Sigmoid colon (tissue), 7 donors: ENCODE data around the gene TBC1D2. TPM values are rescaled to one million over a fixed set of nuclear protein-coding genes. Genes with fewer than 3 reads are reported as not detected.

Experiments used
- DNase-seq: peaks from one replicate; pipeline ENCODE4 v3.0.0-alpha.2; 2019
- H3K27ac ChIP-seq, 4 donors: fragments of 200-600 bp; sonication (generic); one replicate each; pipeline ENCODE4 v1.5.1; 2016 to 2019; ENCODE audit warnings: mild to moderate bottlenecking in 1 of 4
- H3K27me3 ChIP-seq, 3 donors: fragments of 200-600 bp; sonication (generic); one replicate each; pipeline ENCODE4 v1.5.1; 2019; ENCODE audit warnings: mild to moderate bottlenecking in 1 of 3
- H3K36me3 ChIP-seq, 4 donors: fragments of 200-600 bp; sonication (generic); one replicate each; pipeline ENCODE4 v1.5.1; 2016 to 2019
- H3K4me1 ChIP-seq, 4 donors: fragments of 200-600 bp; sonication (generic); one replicate each; pipeline ENCODE4 v1.5.1; 2017 to 2019
- H3K4me3 ChIP-seq, 4 donors: fragments of 200-600 bp; sonication (generic); one replicate each; pipeline ENCODE4 v1.5.1; 2017 to 2019; ENCODE audit warnings: mild to moderate bottlenecking in 2 of 4, moderate library complexity in 1 of 4
- H3K9me3 ChIP-seq, 4 donors: fragments of 200-600 bp in 3 of 4; sonication (generic) in 3 of 4; one replicate each; pipeline versions ENCODE4 v1.5.1 to v1.6.1; 2013 to 2019
- CTCF ChIP-seq, 4 experiments: fragments of 450-650 bp in 3 of 4; fragments of 200-600 bp in 1 of 4; IDR thresholded peaks; one replicate each; pipeline ENCODE4 v1.5.1; 2016 to 2019; ENCODE audit warnings: antibody characterized with exemption in 4 of 4, mild to moderate bottlenecking in 3 of 4, moderate library complexity in 2 of 4
- EP300 ChIP-seq, 4 donors: sonication (generic); formaldehyde crosslinking; IDR thresholded peaks; one replicate each; pipeline ENCODE4 v1.6.1; 2017; ENCODE audit warnings: antibody characterized with exemption in 4 of 4
- POLR2A ChIP-seq, 2 donors: fragments of 450-650 bp; IDR thresholded peaks; one replicate each; pipeline ENCODE4 v1.6.1; 2016; ENCODE audit warnings: antibody characterized with exemption in 2 of 2, mild to moderate bottlenecking in 2 of 2, moderate library complexity in 2 of 2
- POLR2AphosphoS5 ChIP-seq, 4 donors: sonication (generic); formaldehyde crosslinking; IDR thresholded peaks; one replicate each; pipeline ENCODE4 v1.6.1; 2017; ENCODE audit warnings: antibody characterized with exemption in 4 of 4
- WGBS, 2 donors: extraction: QIAGEN DNeasy Blood & Tissue Kit; methylation state at CpG; one replicate each; pipeline ENCODE4 v1.1.7; 2013; 5-methylcytosine and 5-hydroxymethylcytosine counted together
- intact Hi-C: fragments of 100-400 bp; cut with DNase I; formaldehyde crosslinking; loops from one replicate; pipeline ENCODE4 v1.15.1; 2023
- polyA plus RNA-seq, 3 donors: library from polyadenylated mRNA; stranded (reverse); fragments of 200-250 nt; gene quantifications; one replicate each; pipeline ENCODE4 v1.2.3, GENCODE V29; 2013
- total RNA-seq, 4 donors: library from RNA; depleted of rRNA; stranded (reverse); fragments of >200 nt; gene quantifications; one replicate each; pipeline ENCODE4 v1.1.0, GENCODE V29; 2016
- donor health status: healthy with polysubstance abuse.
- donor health status: Bipolar disorder and iron deficiency.
- donor health status: healthy.

Gene TBC1D2
- total and polyA plus RNA-seq, 7 donors, result 4.8 to 23.8 (median 13.3) TPM

GRCh38 chr9:98290411-98290810 lies 35.0 kb upstream of the TBC1D2 start:
- intact Hi-C loops, result no loop called here
- no peaks in the 10 kb centered on the region for H3K9me3 ChIP-seq
- no peak overlapping the region for H3K27ac ChIP-seq
- TF ChIP-seq EP300 (IDR thresholded peaks at IDR 0.05) (no peak), POLR2A (IDR thresholded peaks at IDR 0.05) (no peak), CTCF (IDR thresholded peaks at IDR 0.05) (no peak), POLR2AphosphoS5 (IDR thresholded peaks at IDR 0.05) (no peak)
- no peak for DNase-seq
- H3K36me3 ChIP-seq, result no peaks in the 10 kb centered on the region
- no peak overlapping the region for H3K4me3 ChIP-seq
- H3K27me3 ChIP-seq, result peaks cover 0 to 5% (median 0%) of the 10 kb centered on the region in 3 donors
- 94 to 96% methylated on average over 18 of the region's 18 CpGs for WGBS, 2 donors
- no peaks in the 10 kb centered on the region for H3K4me1 ChIP-seq

GRCh38 chr9:98289614-98290201 lies 34.3 kb upstream of the TBC1D2 start:
- 85 to 87% methylated on average over 12 of the region's 12 CpGs for WGBS, 2 donors
- H3K36me3 ChIP-seq, result no peaks in the 10 kb centered on the region
- no peaks in the 10 kb centered on the region for H3K9me3 ChIP-seq
- intact Hi-C loops, result no loop called here
- no peak overlapping the region for H3K27ac ChIP-seq
- peaks cover 0 to 5% (median 0%) of the 10 kb centered on the region in 3 donors for H3K27me3 ChIP-seq
- no peaks in the 10 kb centered on the region for H3K4me1 ChIP-seq
- TF ChIP-seq CTCF (IDR thresholded peaks at IDR 0.05), result no peak
- no peak for TF ChIP-seq POLR2AphosphoS5 (IDR thresholded peaks at IDR 0.05)
- no peak for TF ChIP-seq EP300 (IDR thresholded peaks at IDR 0.05)
- TF ChIP-seq POLR2A (IDR thresholded peaks at IDR 0.05), result no peak
- no peak for DNase-seq
- no peak overlapping the region for H3K4me3 ChIP-seq

- DNase-seq, result no peak
- 25 to 69% methylated on average over 5 of the region's 5 CpGs for WGBS, 2 donors
- Histone ChIP-seq H3K27ac (no peak overlapping the region), H3K36me3 (no peaks in the 10 kb centered on the region), H3K4me3 (no peak overlapping the region), H3K4me1 (no peaks in the 10 kb centered on the region), H3K27me3 (peaks cover 0 to 5% (median 0%) of the 10 kb centered on the region in 3 donors), H3K9me3 (no peaks in the 10 kb centered on the region)
- TF ChIP-seq POLR2A (IDR thresholded peaks at IDR 0.05) (no peak), CTCF (IDR thresholded peaks at IDR 0.05) (no peak), EP300 (IDR thresholded peaks at IDR 0.05) (no peak), POLR2AphosphoS5 (IDR thresholded peaks at IDR 0.05) (no peak)
- intact Hi-C loops, result no loop called here
Observed at GRCh38 chr9:98288881-98289280, 33.4 kb upstream of the TBC1D2 start.

GRCh38 chr9:98287384-98287783 lies 31.9 kb upstream of the TBC1D2 start:
- DNase-seq, result no peak
- Histone ChIP-seq H3K27me3 (peaks cover 0 to 5% (median 0%) of the 10 kb centered on the region in 3 donors), H3K27ac (no peak overlapping the region), H3K9me3 (no peaks in the 10 kb centered on the region), H3K4me3 (no peak overlapping the region), H3K36me3 (no peaks in the 10 kb centered on the region), H3K4me1 (no peaks in the 10 kb centered on the region)
- WGBS, 2 donors, result 92 to 96% methylated on average over 4 of the region's 4 CpGs
- TF ChIP-seq CTCF (IDR thresholded peaks at IDR 0.05), result no peak
- TF ChIP-seq POLR2A (IDR thresholded peaks at IDR 0.05), result no peak
- no peak for TF ChIP-seq EP300 (IDR thresholded peaks at IDR 0.05)
- TF ChIP-seq POLR2AphosphoS5 (IDR thresholded peaks at IDR 0.05), result no peak
- intact Hi-C loops, result no loop called here

- Histone ChIP-seq H3K36me3 (no peaks in the 10 kb centered on the region), H3K4me1 (no peaks in the 10 kb centered on the region), H3K27me3 (peaks cover 0 to 5% (median 0%) of the 10 kb centered on the region in 3 donors), H3K9me3 (no peaks in the 10 kb centered on the region), H3K4me3 (no peak overlapping the region), H3K27ac (no peak overlapping the region)
- intact Hi-C loops, result no loop called here
- TF ChIP-seq CTCF (IDR thresholded peaks at IDR 0.05) (no peak), POLR2A (IDR thresholded peaks at IDR 0.05) (no peak), EP300 (IDR thresholded peaks at IDR 0.05) (no peak)
- no peak for DNase-seq
- WGBS, 2 donors, result 72 to 75% methylated on average over 4 of the region's 4 CpGs
Observed at GRCh38 chr9:98285446-98285845, 30.0 kb upstream of the TBC1D2 start.
